Bone marrow (tissue), 2 donors: ENCODE results near the gene BMPR1A.

Experiments used
- DNase-seq, 2 donors: peaks; one replicate each; lab custom pipeline; 2025; lab: John Stamatoyannopoulos, UW

The BMPR1A gene

GRCh38 chr10:86956848-86957448 lies 200.5 kb downstream of the BMPR1A start:
- DNase-seq, result no peak

- DNase-seq, result no peak
Measured at GRCh38 chr10:86957471-86958115, 201.2 kb downstream of the BMPR1A start, which contains the start of gene MMRN2. Gene MMRN2 (minus strand): TSS chr10:86957615. CDS start chr10:86957541, 74 bp downstream.

- no peak for DNase-seq
Measured at GRCh38 chr10:86958116-86958900, 201.9 kb downstream of the BMPR1A start, which contains the start of gene SNCG. Gene SNCG (plus strand): TSS chr10:86958599. CDS start chr10:86958698, 99 bp downstream.

- no peak for DNase-seq
Measured at GRCh38 chr10:86958901-86959736, 202.7 kb downstream of the BMPR1A start.

GRCh38 chr10:86959737-86960002 lies 203.3 kb downstream of the BMPR1A start:
- no peak for DNase-seq

- DNase-seq, result no peak
Measured at GRCh38 chr10:86960003-86960862, 203.8 kb downstream of the BMPR1A start.

GRCh38 chr10:86960863-86961434 lies 204.5 kb downstream of the BMPR1A start:
- no peak for DNase-seq

GRCh38 chr10:86961481-86962091 lies 205.2 kb downstream of the BMPR1A start:
- no peak for DNase-seq

GRCh38 chr10:86962136-86962980 lies 205.9 kb downstream of the BMPR1A start:
- no peak for DNase-seq

- no peak for DNase-seq
Measured at GRCh38 chr10:86962981-86963310, 206.5 kb downstream of the BMPR1A start.

- no peak for DNase-seq
Measured at GRCh38 chr10:86963341-86963919, 207.0 kb downstream of the BMPR1A start.

- no peak for DNase-seq
Measured at GRCh38 chr10:86964061-86964846, 207.8 kb downstream of the BMPR1A start.

GRCh38 chr10:86964847-86965190 lies 208.4 kb downstream of the BMPR1A start:
- DNase-seq, result no peak

- DNase-seq, result no peak
Measured at GRCh38 chr10:86965986-86966654, 209.7 kb downstream of the BMPR1A start.

- DNase-seq, result no peak
Measured at GRCh38 chr10:86967481-86967941, 211.1 kb downstream of the BMPR1A start.

GRCh38 chr10:86968271-86968993 lies 212.0 kb downstream of the BMPR1A start, which contains the start of gene ADIRF:
Gene ADIRF (plus strand): TSS chr10:86968482. CDS start chr10:86968545, 63 bp downstream.
- DNase-seq, result no peak

- DNase-seq, result no peak
Measured at GRCh38 chr10:86968994-86969355, 212.6 kb downstream of the BMPR1A start.
